Activated CD4-positive, alpha-beta memory T cell treated with anti-CD3 and anti-CD28 coated beads, Interleukin-2, amount 10 ng/mL, durations not matched to agents 7 days and 5 days (primary cell): Measurements from ENCODE around the gene GAS2L2. TPM values are rescaled to one million over a fixed set of nuclear protein-coding genes. Genes with fewer than 3 reads are reported as not detected.

Source experiments
- CTCF ChIA-PET: fragments of 350-600 bp; sonication (Branson Sonifier 250); formaldehyde crosslinking; loops from one replicate; lab custom pipeline; 2021; ENCODE audit warnings: antibody characterized with exemption, inconsistent platforms; lab: Charles Lee
- POLR2A ChIA-PET: fragments of 350-600 bp; sonication (Branson Sonifier 250); formaldehyde crosslinking; loops from one replicate; lab custom pipeline; 2021; ENCODE audit warnings: antibody characterized with exemption; lab: Charles Lee
- DNase-seq: peaks from one replicate; pipeline ENCODE4 v3.0.0-alpha.2; 2020
- H3K27ac Mint-ChIP-seq: one replicate; pipeline ENCODE4 v1.8.0; 2021; ENCODE audit warnings: mild to moderate bottlenecking, mixed read lengths
- H3K27me3 Mint-ChIP-seq: one replicate; pipeline ENCODE4 v1.8.0; 2021; ENCODE audit warnings: mixed read lengths
- H3K36me3 Mint-ChIP-seq: one replicate; pipeline ENCODE4 v1.8.0; 2021; ENCODE audit warnings: low read depth, mixed read lengths
- H3K4me1 Mint-ChIP-seq: one replicate; pipeline ENCODE4 v1.8.0; 2021; ENCODE audit warnings: mixed read lengths
- H3K4me3 Mint-ChIP-seq: one replicate; pipeline ENCODE4 v1.8.0; 2021; ENCODE audit warnings: mild to moderate bottlenecking, mixed read lengths
- H3K9me3 Mint-ChIP-seq: one replicate; pipeline ENCODE4 v1.8.0; 2021; ENCODE audit warnings: mixed read lengths
- total RNA-seq, 2 experiments: library from RNA; stranded (reverse); gene quantifications; one replicate each; pipeline ENCODE4 v1.2.3, GENCODE V29; 2021

The GAS2L2 gene
- total RNA-seq, 2 experiments from 2014 or later, result not detected

GRCh38 chr17:35730400-35731005, 22.5 kb downstream of the GAS2L2 start:
- peaks cover 24% of the 10 kb centered on the region for H3K27me3 Mint-ChIP-seq
- H3K4me3 Mint-ChIP-seq, result no peak overlapping the region
- no peak overlapping the region for H3K27ac Mint-ChIP-seq
- DNase-seq, result no peak
- H3K36me3 Mint-ChIP-seq, result peaks cover 21% of the 10 kb centered on the region
- H3K9me3 Mint-ChIP-seq, result no peaks in the 10 kb centered on the region
- ChIA-PET CTCF (interaction anchor here (1.3 to 1.5 kb wide), 2 partner anchors 17 to 34 kb away, joined by 3 to 7 read pairs; no protein-coding TSS in a partner anchor), POLR2A (interaction anchor here (0.6 kb wide), 1 partner anchor 194 kb away, joined by 3 read pairs; no protein-coding TSS in a partner anchor)
- peaks cover 6% of the 10 kb centered on the region for H3K4me1 Mint-ChIP-seq

- peaks cover 24% of the 10 kb centered on the region for H3K27me3 Mint-ChIP-seq
- H3K9me3 Mint-ChIP-seq, result no peaks in the 10 kb centered on the region
- H3K27ac Mint-ChIP-seq, result no peak overlapping the region
- peaks cover 32% of the 10 kb centered on the region for H3K36me3 Mint-ChIP-seq
- H3K4me3 Mint-ChIP-seq, result no peak overlapping the region
- peaks cover 6% of the 10 kb centered on the region for H3K4me1 Mint-ChIP-seq
- ChIA-PET CTCF (no interaction called here), POLR2A (no interaction called here)
- no peak for DNase-seq
Observed at GRCh38 chr17:35729405-35729833, 23.6 kb downstream of the GAS2L2 start.

- DNase-seq, result no peak
- POLR2A ChIA-PET, result no interaction called here
- no peak overlapping the region for H3K4me3 Mint-ChIP-seq
- no peak overlapping the region for H3K27ac Mint-ChIP-seq
- peaks cover 41% of the 10 kb centered on the region for H3K36me3 Mint-ChIP-seq
- no peaks in the 10 kb centered on the region for H3K9me3 Mint-ChIP-seq
- peaks cover 24% of the 10 kb centered on the region for H3K27me3 Mint-ChIP-seq
- peaks cover 6% of the 10 kb centered on the region for H3K4me1 Mint-ChIP-seq
- CTCF ChIA-PET, result interaction anchor here (1.0 kb wide), 1 partner anchor 18 kb away, joined by 3 read pairs; no protein-coding TSS in a partner anchor
Observed at GRCh38 chr17:35728551-35728950, 24.5 kb downstream of the GAS2L2 start.

GRCh38 chr17:35727635-35728034, 25.4 kb downstream of the GAS2L2 start:
- ChIA-PET CTCF (interaction anchor here (1.0 to 2.0 kb wide), 2 partner anchors 19 to 36 kb away, joined by 3 to 6 read pairs; no protein-coding TSS in a partner anchor), POLR2A (no interaction called here)
- Mint-ChIP-seq H3K27me3 (peaks cover 17% of the 10 kb centered on the region), H3K36me3 (peaks cover 43% of the 10 kb centered on the region), H3K27ac (no peak overlapping the region), H3K9me3 (no peaks in the 10 kb centered on the region), H3K4me1 (peaks cover 6% of the 10 kb centered on the region), H3K4me3 (no peak overlapping the region)
- DNase-seq, result no peak

GRCh38 chr17:35726953-35727460, 26.0 kb downstream of the GAS2L2 start:
- peaks cover 4% of the 10 kb centered on the region for H3K4me1 Mint-ChIP-seq

GRCh38 chr17:35726127-35726952, 26.7 kb downstream of the GAS2L2 start:
- POLR2A ChIA-PET, result no interaction called here
- Mint-ChIP-seq H3K27me3 (peaks cover 10% of the 10 kb centered on the region), H3K9me3 (no peaks in the 10 kb centered on the region), H3K36me3 (peaks cover 43% of the 10 kb centered on the region), H3K4me1 (peaks cover 4% of the 10 kb centered on the region), H3K27ac (no peak overlapping the region), H3K4me3 (no peak overlapping the region)
- CTCF ChIA-PET, result interaction anchor here (2.0 kb wide), 1 partner anchor 38 kb away, joined by 6 read pairs; no protein-coding TSS in a partner anchor
- no peak for DNase-seq

More at GRCh38 chr17:35726953-35727460, 26.0 kb downstream of the GAS2L2 start:
- H3K4me3 Mint-ChIP-seq, result no peak overlapping the region
- H3K27me3 Mint-ChIP-seq, result peaks cover 11% of the 10 kb centered on the region
- H3K27ac Mint-ChIP-seq, result no peak overlapping the region
- CTCF ChIA-PET, result interaction anchor here (2.0 kb wide), 1 partner anchor 37 kb away, joined by 6 read pairs; no protein-coding TSS in a partner anchor
- peaks cover 43% of the 10 kb centered on the region for H3K36me3 Mint-ChIP-seq
- POLR2A ChIA-PET, result no interaction called here
- no peak for DNase-seq
- H3K9me3 Mint-ChIP-seq, result no peaks in the 10 kb centered on the region

- ChIA-PET POLR2A (no interaction called here), CTCF (no interaction called here)
- Mint-ChIP-seq H3K36me3 (peaks cover 42% of the 10 kb centered on the region), H3K27me3 (peaks cover 4% of the 10 kb centered on the region), H3K4me1 (no peaks in the 10 kb centered on the region), H3K27ac (no peak overlapping the region), H3K4me3 (no peak overlapping the region), H3K9me3 (no peaks in the 10 kb centered on the region)
- no peak for DNase-seq
Observed at GRCh38 chr17:35725802-35726126, 27.3 kb downstream of the GAS2L2 start.

- Mint-ChIP-seq H3K36me3 (peaks cover 43% of the 10 kb centered on the region), H3K4me1 (no peaks in the 10 kb centered on the region), H3K9me3 (no peaks in the 10 kb centered on the region), H3K27ac (no peak overlapping the region), H3K4me3 (no peak overlapping the region), H3K27me3 (no peaks in the 10 kb centered on the region)
- no peak for DNase-seq
- ChIA-PET CTCF (no interaction called here), POLR2A (no interaction called here)
Observed at GRCh38 chr17:35725058-35725457, 28.0 kb downstream of the GAS2L2 start.

GRCh38 chr17:35723735-35724134, 29.3 kb downstream of the GAS2L2 start:
- ChIA-PET POLR2A (no interaction called here), CTCF (interaction anchor here (1.3 to 1.9 kb wide), 2 partner anchors 23 to 40 kb away, joined by 4 read pairs; no protein-coding TSS in a partner anchor)
- Mint-ChIP-seq H3K4me1 (no peaks in the 10 kb centered on the region), H3K27me3 (no peaks in the 10 kb centered on the region), H3K27ac (no peak overlapping the region), H3K4me3 (no peak overlapping the region), H3K9me3 (no peaks in the 10 kb centered on the region), H3K36me3 (peaks cover 49% of the 10 kb centered on the region)
- DNase-seq, result no peak

GRCh38 chr17:35717475-35717874, 35.6 kb downstream of the GAS2L2 start:
- no peak overlapping the region for H3K4me3 Mint-ChIP-seq
- POLR2A ChIA-PET, result interaction anchor here (0.7 kb wide), 1 partner anchor 9 kb away, joined by 3 read pairs; no protein-coding TSS in a partner anchor
- no peaks in the 10 kb centered on the region for H3K9me3 Mint-ChIP-seq
- CTCF ChIA-PET, result interaction anchor here (1.7 to 2.2 kb wide), 2 partner anchors 30 to 47 kb away, joined by 6 to 8 read pairs; no protein-coding TSS in a partner anchor
- H3K4me1 Mint-ChIP-seq, result no peaks in the 10 kb centered on the region
- H3K36me3 Mint-ChIP-seq, result peaks cover 21% of the 10 kb centered on the region
- H3K27me3 Mint-ChIP-seq, result no peaks in the 10 kb centered on the region
- no peak overlapping the region for H3K27ac Mint-ChIP-seq
- DNase-seq, result no peak

- POLR2A ChIA-PET, result no interaction called here
- Mint-ChIP-seq H3K36me3 (peaks cover 21% of the 10 kb centered on the region), H3K4me1 (peaks cover 2% of the 10 kb centered on the region), H3K4me3 (no peak overlapping the region), H3K27ac (no peak overlapping the region), H3K9me3 (no peaks in the 10 kb centered on the region), H3K27me3 (no peaks in the 10 kb centered on the region)
- DNase-seq, result no peak
- CTCF ChIA-PET, result interaction anchor here (1.7 to 2.2 kb wide), 2 partner anchors 30 to 47 kb away, joined by 6 to 8 read pairs; no protein-coding TSS in a partner anchor
Observed at GRCh38 chr17:35716897-35717465, 36.1 kb downstream of the GAS2L2 start.

GRCh38 chr17:35716173-35716572, 36.9 kb downstream of the GAS2L2 start:
- Mint-ChIP-seq H3K27me3 (no peaks in the 10 kb centered on the region), H3K4me3 (no peak overlapping the region), H3K4me1 (peaks cover 3% of the 10 kb centered on the region), H3K27ac (no peak overlapping the region), H3K9me3 (no peaks in the 10 kb centered on the region), H3K36me3 (peaks cover 27% of the 10 kb centered on the region)
- ChIA-PET CTCF (no interaction called here), POLR2A (no interaction called here)
- DNase-seq, result no peak
